Breast epithelium (tissue), 3 donors: ENCODE results near the gene COMMD1.

Experiments used
- CTCF ChIP-seq, 3 donors: fragments of 450-650 bp; IDR thresholded peaks; one replicate each; pipeline ENCODE4 v1.5.1; 2016 to 2017; ENCODE audit warnings: antibody characterized with exemption in 3 of 3, mild to moderate bottlenecking in 3 of 3, moderate library complexity in 3 of 3
- POLR2AphosphoS5 ChIP-seq, 3 donors: sonication (generic); formaldehyde crosslinking; IDR thresholded peaks; one replicate each; pipeline ENCODE4 v1.6.1; 2017; ENCODE audit warnings: antibody characterized with exemption in 3 of 3

- TF ChIP-seq CTCF (IDR thresholded peaks at IDR 0.05) (no peak), POLR2AphosphoS5 (IDR thresholded peaks at IDR 0.05) (no peak)
These were observed 193.6 kb downstream of the COMMD1 start for GRCh38 chr2:62099050-62099449.
